GM21576 (cell line): ENCODE data around the gene C16orf90.
"Not testable (repeated sequence)": the region's sequence is repeated elsewhere in the genome, so short reads cannot be mapped to it uniquely, and the experiment has no call there.

Source experiments
- ATAC-seq: cut with Tn5 transposase; IDR thresholded peaks from one replicate; pipeline ENCODE4 v1.9.1; 2021; ENCODE audit warnings: mild to moderate bottlenecking, moderate library complexity; ENCODE audit not compliant: unreplicated experiment

C16orf90 gene

GRCh38 chr16:3485097-3485745 is 10.1 kb downstream of the C16orf90 start:
- ATAC-seq = no peak

GRCh38 chr16:3484318-3485096 is 10.8 kb downstream of the C16orf90 start:
- no peak for ATAC-seq

GRCh38 chr16:3482659-3483241 is 12.5 kb downstream of the C16orf90 start:
- no peak for ATAC-seq

DNA sequence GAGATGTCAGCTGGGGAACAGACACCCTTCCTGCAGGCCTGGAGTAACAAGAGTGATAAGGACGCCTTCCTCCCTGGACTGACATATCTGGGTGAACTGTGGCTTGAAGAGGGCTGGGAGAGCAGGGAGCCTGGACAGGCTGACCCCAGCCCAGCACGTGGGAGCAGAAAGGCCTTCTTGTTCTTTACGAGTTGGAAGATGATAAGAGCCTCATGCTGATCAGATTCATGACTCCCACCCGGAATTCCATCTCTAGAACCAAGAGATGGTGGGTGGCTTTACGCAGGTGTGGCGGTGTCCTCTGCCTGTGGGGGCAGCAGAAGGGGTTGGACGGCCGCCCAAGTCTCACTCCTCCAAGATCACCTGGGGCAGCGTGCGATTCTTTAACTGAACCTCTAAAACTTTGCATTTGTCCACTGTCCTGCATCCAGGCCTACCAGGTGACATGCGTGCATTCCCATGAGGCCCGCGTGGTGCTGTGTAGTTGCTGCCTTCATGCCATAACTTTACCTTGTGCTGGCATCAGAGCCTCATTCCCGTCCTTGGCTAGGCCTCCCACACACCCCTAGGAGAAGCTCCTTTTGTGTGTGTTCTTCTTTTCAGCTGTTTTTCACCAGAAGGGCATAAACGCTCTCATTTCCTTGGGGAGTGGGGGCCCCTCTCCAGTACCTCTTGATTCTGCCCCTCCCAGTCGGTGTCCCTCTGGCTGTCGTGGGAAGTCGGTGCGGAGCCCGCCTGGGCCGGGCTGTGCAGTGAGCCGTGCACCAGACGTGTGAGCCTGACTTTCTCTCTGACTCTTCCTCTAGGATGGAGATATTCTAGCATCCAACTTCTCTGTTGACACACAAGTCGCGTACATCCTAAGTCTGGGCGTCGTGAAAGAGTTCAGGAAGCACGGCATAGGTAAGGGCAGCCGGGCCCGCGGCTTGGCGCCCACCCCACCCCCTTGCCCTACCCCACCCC is 13.3 kb downstream of the C16orf90 start:
- no peak for ATAC-seq

- ATAC-seq = no peak
Observed at GRCh38 chr16:3480901-3481695, 14.2 kb downstream of the C16orf90 start.

GRCh38 chr16:3479654-3480216 is 15.6 kb downstream of the C16orf90 start:
- no peak for ATAC-seq

- no peak for ATAC-seq
Observed at GRCh38 chr16:3478242-3478925, 16.9 kb downstream of the C16orf90 start.

GRCh38 chr16:3476409-3476808 is 18.9 kb downstream of the C16orf90 start:
- ATAC-seq = no peak

GRCh38 chr16:3475604-3476375 is 19.5 kb downstream of the C16orf90 start:
- ATAC-seq = no peak

DNA sequence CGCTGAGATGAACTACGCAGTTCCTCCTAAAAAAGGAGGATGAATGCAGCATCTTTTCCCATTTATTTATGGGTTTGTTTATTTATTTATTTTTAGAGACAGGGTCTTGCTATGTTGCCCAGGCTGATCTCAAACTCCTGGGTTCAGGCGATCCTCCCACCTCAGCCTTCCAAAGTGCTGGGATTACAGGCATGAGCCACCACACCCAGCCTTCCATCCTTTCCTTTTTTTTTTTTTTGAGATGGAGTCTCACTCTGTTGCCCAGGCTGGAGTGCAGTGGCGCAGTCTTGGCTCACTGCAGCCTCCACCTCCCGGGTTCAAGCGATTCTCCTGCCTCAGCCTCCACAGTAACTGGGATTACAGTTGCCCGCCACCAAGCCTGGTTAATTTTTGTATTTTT is 20.4 kb downstream of the C16orf90 start:
- ATAC-seq = not testable (repeated sequence)

DNA sequence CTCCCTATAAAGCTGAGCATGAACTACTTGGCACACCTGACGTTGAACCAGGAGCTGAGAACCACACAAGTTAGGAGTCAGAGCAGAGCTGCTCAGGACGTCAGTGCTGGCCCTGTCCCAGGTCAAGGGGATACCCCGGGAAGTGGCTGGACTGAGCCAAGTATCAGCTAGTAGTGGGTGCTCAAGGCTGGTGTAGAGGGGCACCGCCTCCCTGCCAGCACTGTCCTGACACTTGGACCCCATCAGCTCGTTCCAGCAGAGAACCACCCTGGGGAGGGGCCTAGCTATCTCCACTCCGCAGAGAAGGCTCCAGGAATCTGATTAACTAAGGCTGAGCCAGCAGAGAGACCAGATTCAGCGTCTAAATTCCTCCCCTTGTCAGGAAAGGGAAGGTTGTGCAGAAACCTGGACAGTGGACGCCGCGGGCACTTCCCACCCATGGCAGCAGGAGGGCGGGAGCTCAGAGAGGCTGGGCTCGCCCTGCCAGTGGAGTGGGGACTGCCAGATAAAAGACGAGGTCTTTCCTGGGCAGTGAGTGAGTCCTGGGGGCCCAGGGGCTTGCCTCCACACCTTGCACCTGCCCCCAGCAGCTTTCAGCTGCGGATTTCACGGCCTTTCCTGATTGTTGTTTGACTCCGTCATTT is 21.0 kb downstream of the C16orf90 start:
- ATAC-seq = no peak

- not testable (repeated sequence) for ATAC-seq
Observed at GRCh38 chr16:3473596-3473943, 21.7 kb downstream of the C16orf90 start.

DNA sequence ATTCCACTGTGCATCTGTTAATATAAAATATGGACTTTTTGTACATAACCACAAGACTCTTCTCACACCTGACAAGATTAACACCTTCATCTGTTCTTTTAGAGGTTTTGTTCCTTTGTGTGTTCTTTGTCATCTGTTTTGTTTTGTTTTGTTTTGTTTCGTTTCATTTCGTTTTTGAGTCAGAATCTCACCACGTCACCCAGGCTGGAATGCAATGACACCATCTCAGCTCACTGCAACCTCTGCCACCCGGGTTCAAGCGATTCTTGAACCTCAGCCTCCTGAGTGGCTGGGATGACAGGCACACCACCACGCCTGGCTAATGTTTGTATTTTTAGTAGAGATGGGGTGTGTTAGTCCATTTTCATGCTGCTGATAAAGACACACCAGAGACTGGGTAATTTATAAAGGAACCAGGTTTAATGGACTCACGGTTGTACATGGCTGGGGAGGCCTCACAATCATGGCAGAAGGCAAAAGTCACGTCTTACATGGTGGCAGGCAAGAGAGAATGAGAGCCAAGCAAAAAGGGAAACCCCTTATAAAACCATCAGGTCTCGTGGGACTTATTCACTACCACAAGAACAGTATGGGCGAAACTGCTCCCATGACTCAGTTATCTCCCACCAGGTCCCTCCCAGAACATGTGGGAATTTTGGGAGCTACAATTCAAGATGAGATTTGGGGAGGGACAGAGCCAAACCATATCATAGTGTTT is 22.3 kb downstream of the C16orf90 start:
- no peak for ATAC-seq

DNA sequence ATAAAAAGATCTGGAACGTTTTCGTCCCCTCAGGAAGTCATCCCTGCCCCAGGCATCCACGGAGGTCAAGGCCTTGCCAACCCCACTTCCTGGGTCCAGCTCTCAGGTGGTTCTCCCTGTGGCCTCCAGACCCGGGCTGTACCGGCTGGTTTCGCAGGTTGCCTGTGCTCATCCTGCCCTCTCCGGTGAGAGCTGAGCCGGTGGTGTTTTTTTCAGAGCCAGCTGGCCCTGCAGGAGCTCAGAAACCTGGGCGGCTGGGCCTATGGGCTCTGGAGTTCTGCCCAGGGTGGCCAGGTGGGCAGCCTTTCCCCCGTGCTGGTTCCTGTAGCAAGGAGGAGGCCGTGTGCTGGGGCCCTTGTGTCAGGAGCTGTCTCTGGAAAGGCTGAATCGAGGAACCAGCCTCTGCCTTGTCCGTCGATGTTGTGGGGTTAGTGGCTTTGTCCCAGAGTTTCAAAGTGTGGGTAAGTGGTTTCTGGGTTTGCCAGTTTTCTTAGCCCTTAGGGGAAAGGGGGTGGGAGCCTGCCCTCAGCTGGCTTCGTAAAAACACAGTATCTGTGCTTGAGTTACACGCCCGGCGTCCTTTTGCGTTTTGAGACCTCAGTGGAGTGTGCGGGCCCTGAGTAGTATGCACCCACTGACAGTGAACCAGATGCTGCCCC is 23.6 kb downstream of the C16orf90 start:
- ATAC-seq = no peak

- no peak for ATAC-seq
Observed at GRCh38 chr16:3470723-3471122, 24.6 kb downstream of the C16orf90 start.

DNA sequence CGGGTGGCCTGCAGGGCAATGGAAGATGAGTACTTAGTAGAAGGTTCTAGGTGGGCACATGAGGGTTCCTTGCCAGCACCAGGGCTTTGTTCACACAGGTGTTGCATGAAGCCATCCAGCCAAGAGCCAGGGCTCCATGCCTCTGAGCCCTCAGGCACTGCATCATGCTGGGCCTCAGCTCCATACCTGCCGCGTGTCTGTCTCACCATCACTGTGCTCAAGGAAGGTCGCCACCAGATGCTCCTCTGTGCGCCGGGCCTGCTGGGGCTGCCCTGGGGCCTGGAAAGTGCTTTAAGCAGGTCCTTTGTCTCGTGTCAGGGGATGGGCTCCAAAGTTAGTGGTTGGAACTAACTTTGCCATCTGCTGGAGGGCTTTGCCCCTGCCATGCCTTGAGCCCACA is 25.6 kb downstream of the C16orf90 start:
- ATAC-seq = no peak

DNA sequence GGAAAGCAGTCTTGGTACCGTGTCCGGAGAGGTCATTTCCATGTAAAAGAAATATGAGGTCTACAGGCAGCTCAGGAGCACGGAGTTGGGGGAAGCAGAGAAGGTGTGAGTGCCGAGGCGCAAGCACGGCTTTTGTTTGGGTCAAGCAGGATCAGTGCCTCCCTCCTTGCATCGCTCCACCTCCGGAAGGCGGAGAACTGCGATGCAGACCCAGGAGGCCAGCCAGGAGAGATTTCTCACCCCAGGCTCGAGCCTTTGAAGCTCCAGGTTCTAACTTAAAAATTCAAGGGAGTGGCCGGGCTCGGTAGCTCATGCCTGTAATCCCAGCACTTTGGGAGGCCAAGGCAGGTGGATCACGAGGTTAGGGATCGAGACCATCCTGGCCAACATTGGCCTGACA is 26.8 kb downstream of the C16orf90 start:
- no peak for ATAC-seq
